Breast epithelium (tissue), 3 donors: Measurements from ENCODE around the gene SURF4.

Experiments
- POLR2A ChIP-seq: fragments of 450-650 bp; IDR thresholded peaks from one replicate; pipeline ENCODE4 v1.6.1; 2016; ENCODE audit warnings: antibody characterized with exemption, mild to moderate bottlenecking, moderate library complexity
- POLR2AphosphoS5 ChIP-seq, 3 donors: sonication (generic); formaldehyde crosslinking; IDR thresholded peaks; one replicate each; pipeline ENCODE4 v1.6.1; 2017; ENCODE audit warnings: antibody characterized with exemption in 3 of 3
- TF ChIP-seq, protein P1 (sequence below), 3 donors: fragments of 450-650 bp; IDR thresholded peaks; one replicate each; pipeline ENCODE4 v1.5.1; 2016 to 2017; ENCODE audit warnings: antibody characterized with exemption in 3 of 3, mild to moderate bottlenecking in 3 of 3, moderate library complexity in 3 of 3

DNA sequence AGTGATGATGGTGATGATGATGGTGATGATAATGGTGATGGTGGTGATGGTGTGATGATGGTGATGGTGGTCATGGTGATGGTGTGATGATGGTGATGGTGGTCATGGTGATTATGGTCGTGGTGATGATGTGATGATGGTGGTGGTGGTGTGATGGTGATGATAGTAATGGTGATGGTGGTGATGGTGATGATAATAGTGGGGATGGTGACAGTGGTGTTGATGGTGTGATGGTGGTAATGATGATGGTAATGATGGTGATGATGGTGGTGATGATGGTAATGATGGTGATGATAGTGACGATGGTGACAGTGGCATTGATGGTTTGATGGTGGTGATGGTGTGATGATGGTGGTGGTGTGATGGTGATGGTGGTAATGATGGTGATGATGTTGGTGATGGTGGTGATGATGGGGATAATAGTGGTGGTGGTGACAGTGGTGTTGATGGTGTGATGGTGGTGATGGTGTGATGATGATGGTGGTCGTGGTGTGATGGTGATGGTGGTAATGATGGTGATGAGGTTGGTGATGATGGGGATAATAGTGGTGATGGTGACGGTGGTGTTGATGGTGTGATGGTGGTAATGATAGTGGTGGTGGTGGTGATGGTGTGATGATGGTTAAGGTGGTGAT lies 6.8 kb upstream of the SURF4 start:
- TF ChIP-seq, protein P1, sequence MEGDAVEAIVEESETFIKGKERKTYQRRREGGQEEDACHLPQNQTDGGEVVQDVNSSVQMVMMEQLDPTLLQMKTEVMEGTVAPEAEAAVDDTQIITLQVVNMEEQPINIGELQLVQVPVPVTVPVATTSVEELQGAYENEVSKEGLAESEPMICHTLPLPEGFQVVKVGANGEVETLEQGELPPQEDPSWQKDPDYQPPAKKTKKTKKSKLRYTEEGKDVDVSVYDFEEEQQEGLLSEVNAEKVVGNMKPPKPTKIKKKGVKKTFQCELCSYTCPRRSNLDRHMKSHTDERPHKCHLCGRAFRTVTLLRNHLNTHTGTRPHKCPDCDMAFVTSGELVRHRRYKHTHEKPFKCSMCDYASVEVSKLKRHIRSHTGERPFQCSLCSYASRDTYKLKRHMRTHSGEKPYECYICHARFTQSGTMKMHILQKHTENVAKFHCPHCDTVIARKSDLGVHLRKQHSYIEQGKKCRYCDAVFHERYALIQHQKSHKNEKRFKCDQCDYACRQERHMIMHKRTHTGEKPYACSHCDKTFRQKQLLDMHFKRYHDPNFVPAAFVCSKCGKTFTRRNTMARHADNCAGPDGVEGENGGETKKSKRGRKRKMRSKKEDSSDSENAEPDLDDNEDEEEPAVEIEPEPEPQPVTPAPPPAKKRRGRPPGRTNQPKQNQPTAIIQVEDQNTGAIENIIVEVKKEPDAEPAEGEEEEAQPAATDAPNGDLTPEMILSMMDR (IDR thresholded peaks at IDR 0.05) = no peak
- no peak for TF ChIP-seq POLR2A
- no peak for TF ChIP-seq POLR2AphosphoS5 (IDR thresholded peaks at IDR 0.05)
